CD4-positive, alpha-beta T cell treated with Interleukin-6 for 4 hours (primary cell): ENCODE results near the gene AGBL4.
"Not testable (repeated sequence)": the region's sequence is repeated elsewhere in the genome, so short reads cannot be mapped to it uniquely, and the experiment has no call there.

Experiments
- DNase-seq: peaks from one replicate; pipeline ENCODE4 v3.0.0-alpha.2; 2020; ENCODE audit warnings: mixed read lengths

Gene AGBL4

DNA sequence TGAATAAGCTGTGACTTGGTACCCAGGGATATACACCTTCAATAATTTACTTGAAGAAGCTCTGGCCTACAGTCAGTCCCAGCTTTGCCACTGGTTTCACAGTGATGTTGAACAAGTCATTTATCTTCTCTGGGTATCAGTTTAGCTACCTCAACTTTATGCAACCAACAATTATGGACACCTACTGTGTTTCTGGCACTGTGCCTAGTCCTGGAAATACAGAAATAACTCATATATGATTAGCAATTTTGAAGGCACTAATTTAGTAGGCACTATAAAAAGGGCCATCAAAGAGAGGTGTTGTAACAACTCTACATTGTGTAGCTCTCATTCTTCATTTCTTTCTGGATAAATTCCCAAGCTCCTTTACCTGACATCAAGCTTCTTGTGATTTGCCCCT lies 1463.2 kb downstream of the AGBL4 start:
- DNase-seq, result no peak

DNA sequence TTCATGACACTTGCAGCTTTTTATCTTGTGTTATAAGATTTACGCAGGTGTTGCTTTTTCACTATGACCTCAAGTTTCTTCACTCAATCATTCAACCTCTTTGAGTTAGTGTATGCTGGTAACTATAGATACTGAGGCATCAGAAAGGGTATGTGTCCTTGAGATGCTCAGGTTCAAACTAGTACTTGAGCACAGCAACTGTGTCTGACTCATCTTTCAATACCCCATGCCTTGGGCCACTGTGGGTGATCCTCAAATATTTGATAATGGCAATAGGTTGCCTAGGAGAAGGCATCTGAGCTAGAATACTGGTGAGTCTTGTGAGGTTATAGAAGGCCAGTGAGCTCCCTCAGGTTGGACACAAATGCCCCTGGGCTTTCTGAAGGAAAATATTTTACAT lies 1463.6 kb downstream of the AGBL4 start:
- no peak for DNase-seq

DNA sequence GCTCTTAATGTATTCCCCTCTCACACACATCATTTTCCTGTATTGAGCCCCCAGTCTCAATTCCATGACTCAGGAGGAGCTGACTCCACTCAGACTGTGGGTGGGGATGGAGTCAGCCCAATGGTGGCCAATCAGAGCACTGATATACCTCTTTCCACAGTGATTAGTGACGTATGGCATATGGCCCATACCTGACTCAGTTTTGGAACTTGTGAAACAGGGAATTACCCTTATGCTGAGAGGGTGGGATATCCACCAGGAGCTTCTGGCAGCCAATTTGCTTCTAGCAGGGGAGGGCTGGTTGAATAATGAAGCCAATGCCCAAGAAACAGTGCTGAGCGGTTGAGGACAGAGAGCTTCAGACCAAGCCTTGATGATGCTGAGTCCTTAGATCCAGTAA lies 1465.4 kb downstream of the AGBL4 start:
- DNase-seq, result no peak

GRCh38 chr1:48556186-48556850 lies 1467.4 kb downstream of the AGBL4 start:
- no peak for DNase-seq

GRCh38 chr1:48555271-48555670 lies 1468.5 kb downstream of the AGBL4 start:
- DNase-seq, result no peak

- DNase-seq, result no peak
Observed at GRCh38 chr1:48552903-48553606, 1470.7 kb downstream of the AGBL4 start.

DNA sequence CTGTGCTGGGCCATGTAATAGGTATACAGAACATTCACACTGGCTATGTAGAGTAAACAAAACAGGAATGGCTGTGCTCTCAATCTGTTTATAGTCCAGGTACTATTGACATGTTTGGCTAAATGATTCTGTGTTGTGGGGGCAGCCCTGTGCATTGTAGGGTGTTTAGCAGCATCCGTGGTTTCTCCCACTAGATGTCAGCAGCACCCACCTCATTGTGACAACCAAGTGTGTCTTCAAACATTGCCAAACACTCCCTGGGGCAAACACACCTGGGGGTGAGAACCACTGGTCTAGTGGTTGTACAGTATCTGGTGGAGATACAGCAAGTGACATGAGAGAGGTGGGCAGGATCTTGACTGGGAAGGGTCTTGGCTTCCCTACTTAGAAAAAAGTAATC lies 1471.3 kb downstream of the AGBL4 start:
- no peak for DNase-seq

DNA sequence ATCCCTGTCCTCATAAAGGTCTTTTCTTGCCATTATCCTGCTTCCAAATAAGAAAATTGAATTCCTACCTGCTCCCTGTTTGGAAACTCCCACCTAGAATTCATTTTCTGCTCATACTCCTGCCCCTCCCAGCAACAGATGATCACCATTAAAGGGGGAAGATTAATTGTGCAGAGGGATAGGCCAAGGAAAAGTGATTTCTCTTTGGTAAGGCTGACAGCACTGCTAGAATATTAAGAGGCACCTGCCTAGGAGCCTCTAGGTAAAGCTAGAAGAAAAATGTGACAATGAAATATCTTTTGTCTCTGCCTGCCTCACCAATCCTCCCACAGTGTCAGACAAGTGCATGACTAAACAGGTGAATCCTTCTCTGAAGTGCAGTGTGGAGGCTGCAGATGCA lies 1474.8 kb downstream of the AGBL4 start:
- DNase-seq, result no peak

- DNase-seq, result no peak
Observed at GRCh38 chr1:48547561-48548220, 1476.1 kb downstream of the AGBL4 start.

GRCh38 chr1:48543854-48544253 lies 1479.9 kb downstream of the AGBL4 start:
- DNase-seq, result no peak

DNA sequence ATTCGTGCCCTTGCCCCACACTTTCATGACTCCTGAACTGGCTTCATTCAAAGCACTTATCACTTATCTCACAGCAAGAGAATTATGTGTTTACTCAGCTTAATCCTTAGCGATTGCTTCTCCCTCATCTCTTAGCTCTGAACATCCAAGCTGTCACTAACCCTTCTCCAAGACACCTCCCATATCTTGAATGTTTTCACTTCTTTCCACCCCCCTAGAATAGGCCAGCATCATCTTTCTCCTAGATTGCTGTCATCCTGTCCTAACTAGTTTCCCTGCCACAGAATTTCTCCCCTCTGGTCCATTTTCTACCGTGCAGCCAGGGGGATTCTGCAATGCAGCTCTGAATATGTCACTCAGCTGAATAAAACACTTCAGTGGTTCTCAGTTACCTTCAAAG lies 1483.2 kb downstream of the AGBL4 start:
- no peak for DNase-seq

DNA sequence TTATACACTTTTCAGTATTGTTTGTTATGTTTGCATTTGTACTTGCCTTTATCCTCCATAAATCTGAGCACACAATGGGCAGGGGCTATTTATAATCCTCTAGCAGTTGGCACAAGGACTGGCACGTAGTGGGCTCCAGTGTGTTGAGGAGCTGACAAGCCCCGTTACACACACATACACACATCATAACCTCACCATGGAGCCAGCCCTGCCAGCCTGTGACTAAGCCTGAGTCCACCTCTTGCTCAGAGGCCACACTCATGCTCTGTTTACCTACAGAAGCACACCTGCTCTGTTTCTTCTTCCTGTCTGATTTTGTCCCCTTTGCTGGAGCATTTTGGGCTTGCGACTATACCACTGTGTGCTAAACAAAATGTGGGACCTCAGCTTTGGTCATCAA lies 1487.3 kb downstream of the AGBL4 start:
- DNase-seq, result no peak

- DNase-seq, result no peak
Observed at GRCh38 chr1:48532976-48533375, 1490.8 kb downstream of the AGBL4 start.

DNA sequence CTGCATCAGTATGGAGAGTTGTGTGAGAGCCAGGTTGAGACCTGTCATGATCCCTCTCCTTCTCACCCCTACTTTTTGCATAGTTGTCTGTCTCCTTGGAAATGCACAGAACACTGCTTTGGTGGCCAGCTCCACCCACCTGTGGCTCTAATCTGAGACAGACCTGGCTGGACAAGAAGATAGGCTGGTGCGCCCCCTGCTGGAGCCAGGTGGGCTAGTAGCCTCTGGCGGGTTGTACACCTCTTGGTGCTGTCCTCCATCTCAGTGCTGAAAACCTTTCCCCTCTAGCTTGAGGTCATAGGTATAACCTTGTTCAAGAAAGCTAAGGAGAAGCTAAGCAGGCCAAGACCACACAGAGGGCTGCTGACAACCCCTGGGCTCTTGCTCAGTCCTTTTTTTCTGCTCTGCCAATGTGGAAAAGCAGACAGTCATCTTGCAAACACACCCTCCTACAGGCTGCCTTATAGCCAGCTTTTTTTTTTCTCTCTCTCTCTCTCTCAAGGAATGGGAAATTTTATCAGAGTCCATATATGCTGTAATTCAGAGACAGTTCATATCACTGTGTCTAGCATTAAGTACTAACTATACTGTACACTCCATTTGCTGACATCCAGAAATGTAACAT lies 1492.9 kb downstream of the AGBL4 start:
- DNase-seq, result no peak

DNA sequence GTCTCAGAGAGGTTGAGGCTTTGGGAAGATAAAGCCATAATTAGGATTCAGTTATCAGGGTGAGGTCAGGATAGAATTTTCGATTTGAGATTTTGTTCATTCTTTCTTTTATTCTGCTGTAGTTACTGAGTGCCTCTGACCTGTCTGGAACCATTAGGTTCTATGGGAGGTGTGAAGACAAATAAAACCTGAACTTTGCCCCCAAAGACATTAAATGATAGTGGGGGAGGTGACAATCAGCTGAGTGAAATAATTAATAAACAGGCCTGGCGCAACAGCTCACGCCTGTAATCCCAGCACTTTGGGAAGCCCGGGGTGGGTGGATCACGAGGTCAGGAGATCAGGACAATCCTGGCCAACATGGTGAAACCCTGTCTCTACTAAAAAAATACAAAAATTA lies 1496.7 kb downstream of the AGBL4 start:
- no peak for DNase-seq

- no peak for DNase-seq
Observed at GRCh38 chr1:48526008-48526710, 1497.6 kb downstream of the AGBL4 start.

DNA sequence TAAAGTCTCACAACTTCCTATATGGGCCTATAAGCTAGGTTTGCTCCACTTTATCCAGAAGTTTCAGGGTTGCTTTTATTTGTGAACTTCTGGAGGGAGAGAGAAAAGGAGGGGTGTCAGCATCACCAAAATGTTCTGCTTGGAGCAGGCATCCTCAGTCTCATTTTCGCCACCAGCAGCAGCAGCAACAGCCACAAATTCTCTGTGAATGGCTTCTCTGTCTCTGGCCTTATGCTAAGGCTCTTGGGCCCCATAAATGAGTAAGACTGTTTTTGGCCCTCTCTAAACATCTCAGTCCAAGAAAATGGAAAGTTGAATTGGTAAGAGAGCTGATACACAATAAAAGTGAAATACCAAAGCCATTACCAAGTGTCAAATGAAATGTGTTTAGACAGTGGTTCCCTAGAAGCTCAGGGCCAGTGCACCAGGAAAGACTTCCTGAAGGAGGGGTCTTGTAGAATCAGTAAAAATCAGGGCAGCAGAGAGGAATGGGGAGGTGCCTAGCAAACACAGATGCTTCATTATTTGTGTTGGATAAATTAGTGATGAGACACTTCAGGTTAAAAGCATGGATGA lies 1498.8 kb downstream of the AGBL4 start:
- DNase-seq, result no peak

GRCh38 chr1:48523558-48523957 lies 1500.2 kb downstream of the AGBL4 start:
- no peak for DNase-seq

DNA sequence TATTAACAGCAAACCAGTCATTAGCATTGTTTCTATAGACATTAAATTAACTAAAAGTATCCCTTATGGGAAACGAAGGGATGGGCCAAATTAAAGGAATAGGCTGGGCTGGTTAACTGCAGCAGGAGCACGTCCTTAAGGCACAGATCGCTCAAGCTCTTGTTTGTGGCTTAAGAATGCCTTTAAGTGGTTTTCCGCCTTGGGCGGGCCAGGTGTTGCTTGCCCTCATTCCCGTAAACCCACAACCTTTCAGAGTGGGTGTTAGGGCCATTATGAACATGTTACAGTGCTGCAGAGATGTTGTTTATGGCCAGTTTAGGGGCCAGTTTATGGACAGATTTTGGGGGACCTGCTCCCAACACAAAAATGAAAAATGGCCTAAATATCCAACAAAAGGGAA lies 1503.9 kb downstream of the AGBL4 start:
- not testable (repeated sequence) for DNase-seq

DNA sequence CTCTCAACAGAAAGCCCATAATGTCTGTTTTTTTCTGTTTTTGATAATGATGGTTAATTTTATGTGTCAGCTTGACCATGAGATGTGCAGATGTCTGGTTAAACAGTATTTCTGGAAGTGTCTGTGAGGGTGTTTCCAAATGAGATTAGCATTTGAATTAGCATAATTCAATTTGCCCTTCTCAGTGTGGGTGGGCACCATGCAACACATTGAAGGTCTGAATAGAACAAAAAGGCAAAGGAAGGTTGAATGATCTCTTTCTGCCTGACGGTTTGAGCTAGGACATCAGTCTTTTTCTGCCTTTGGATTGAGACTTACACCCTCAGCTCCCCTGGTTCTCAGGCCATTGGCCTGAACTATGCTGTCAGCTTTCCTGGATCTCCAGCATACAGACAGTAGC lies 1516.9 kb downstream of the AGBL4 start:
- DNase-seq, result no peak

GRCh38 chr1:48500541-48501450 lies 1523.0 kb downstream of the AGBL4 start:
- DNase-seq, result no peak
